ENCODE results near the gene TBC1D24. TPM values are rescaled to one million over a fixed set of nuclear protein-coding genes. Genes with fewer than 3 reads are reported as not detected.

The TBC1D24 gene
- total and polyA plus RNA-seq, 9 of the 15 experiments (the other 6 are each of a cell fraction or from before 2014, with no cell fraction given): 1.7 to 22.6 (median 7.2) TPM

DNA sequence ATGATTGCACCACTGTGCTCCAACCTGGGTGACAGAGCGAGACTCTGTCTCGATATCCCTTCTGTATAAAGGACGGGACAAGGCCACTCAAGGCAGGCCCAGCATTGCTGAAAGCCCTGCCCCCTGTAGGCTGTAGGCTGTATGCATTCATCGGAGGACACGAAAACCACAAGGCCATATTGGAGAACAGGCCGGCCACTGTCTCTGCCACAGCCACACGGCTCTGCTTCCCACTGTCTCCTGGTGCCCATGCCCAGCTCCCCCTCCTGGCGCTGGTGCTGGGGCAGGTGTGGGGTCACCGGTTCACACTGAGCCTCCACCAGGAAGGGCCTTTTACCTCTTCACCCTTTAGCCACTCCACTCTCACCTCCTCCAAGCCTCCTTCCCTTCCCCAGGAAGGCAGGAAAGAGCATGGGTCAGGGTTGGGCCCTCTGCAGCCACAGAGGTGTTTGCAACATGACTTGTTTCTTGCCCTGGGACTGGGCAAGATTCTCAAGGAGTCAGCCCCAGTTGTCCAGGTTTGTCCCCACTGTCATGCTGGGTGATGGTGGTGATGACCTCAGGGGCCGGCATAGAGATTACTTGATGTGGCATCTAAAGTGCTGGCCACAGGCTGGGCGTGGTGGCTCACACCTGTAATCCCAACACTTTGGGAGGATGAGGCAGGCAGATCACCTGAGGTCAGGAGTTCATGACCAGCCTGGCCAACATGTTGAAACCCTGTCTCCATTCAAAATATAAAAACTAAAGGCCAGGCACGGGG, 9.1 kb upstream of the TBC1D24 start (continued):
- peak in 1 of 3 experiments; percentile 25 for TF ChIP-seq YY1 (IDR thresholded peaks at IDR 0.05; ENCODE audit: borderline replicate concordance in 1 of 3, control insufficient read depth in 1 of 3, extremely low read depth in 1 of 3, insufficient read depth in 3 of 3, insufficient read length in 1 of 3, insufficient replicate concordance in 2 of 3, low read depth in 1 of 3, low read length in 2 of 3)
- no peak for TF ChIP-seq ZNF133 (CRISPR knock-in tag; IDR thresholded peaks at IDR 0.05)
- TF ChIP-seq CAMTA2 (CRISPR knock-in tag; conservative IDR thresholded peaks at IDR 0.05): no peak
- TF ChIP-seq ZNF232 (CRISPR knock-in tag; IDR thresholded peaks at IDR 0.05): no peak
- no peak for TF ChIP-seq MCM7 (IDR thresholded peaks at IDR 0.05)
- TF ChIP-seq HOXB6 (CRISPR knock-in tag; IDR thresholded peaks at IDR 0.05; ENCODE audit: borderline replicate concordance): no peak
- TF ChIP-seq ZNF445 (CRISPR knock-in tag; IDR thresholded peaks at IDR 0.05; ENCODE audit: low read depth): no peak
- TF ChIP-seq SRSF1 (IDR thresholded peaks at IDR 0.05; ENCODE audit: low read depth, low read length): no peak
- no peak for TF ChIP-seq CREB3L1 (IDR thresholded peaks at IDR 0.05; ENCODE audit: borderline replicate concordance, low read depth)
- TF ChIP-seq CBFB (CRISPR knock-in tag; IDR thresholded peaks at IDR 0.05): peak; percentile 77; the same call in 1 of the 2 replicates
- TF ChIP-seq TRIM24 (IDR thresholded peaks at IDR 0.05): no peak
- no peak for TF ChIP-seq CREBBP (IDR thresholded peaks at IDR 0.05; ENCODE audit: low read depth, low read length)
